GM12878 (cell line): Measurements from ENCODE around the gene MYL1.

Experiments
- CBX5 ChIP-seq: sonication (generic); IDR thresholded peaks from 2 replicates; pipeline ENCODE4 v1.6.1; 2016; ENCODE audit warnings: low read depth, moderate library complexity, mild to moderate bottlenecking, inconsistent platforms
- EED ChIP-seq: sonication (generic); IDR thresholded peaks from 2 replicates; pipeline ENCODE4 v1.6.1; 2016; ENCODE audit warnings: antibody characterized with exemption, low read depth
- EP300 ChIP-seq, 2 experiments: fragments of 150-350 bp in 1 of 2; IDR thresholded peaks; 2 replicates each; pipeline ENCODE4 v1.6.1; 2011 to 2012; ENCODE audit warnings: low read depth in 2 of 2, low read length in 2 of 2, borderline replicate concordance in 1 of 2, improper control_type of control experiment in 1 of 2, inconsistent platforms in 1 of 2; ENCODE audit not compliant: control insufficient read depth in 1 of 2
- HDAC6 ChIP-seq: fragments of 200-600 bp; sonication (generic); IDR thresholded peaks from one replicate; pipeline ENCODE4 v1.8.0; 2017; ENCODE audit warnings: antibody characterized with exemption; ENCODE audit not compliant: unreplicated experiment
- SP1 ChIP-seq: IDR thresholded peaks from one replicate; pipeline ENCODE4 v1.6.1; 2011; ENCODE audit warnings: low read depth, low read length

GRCh38 chr2:210318891-210319290, 3.9 kb upstream of the MYL1 start:
- TF ChIP-seq SP1 (no peak), HDAC6 (no peak), EP300 (IDR thresholded peaks at IDR 0.05; ENCODE audit: borderline replicate concordance in 1 of 2, control insufficient read depth in 1 of 2, low read depth in 2 of 2, low read length in 2 of 2) (no peak), CBX5 (no peak), EED (no peak)
